CD1c-positive myeloid dendritic cell (primary cell): ENCODE measurements around the gene FTO.

Source experiments
- DNase-seq: peaks from one replicate; pipeline ENCODE4 v3.0.0-alpha.2; 2016; ENCODE audit errors: extremely low spot score

The FTO gene

GRCh38 chr16:54053891-54054820 lies 350.2 kb downstream of the FTO start:
- DNase-seq, result no peak

GRCh38 chr16:54055191-54055590 lies 351.2 kb downstream of the FTO start:
- DNase-seq, result no peak

GRCh38 chr16:54055864-54056263 lies 351.9 kb downstream of the FTO start:
- DNase-seq, result no peak

- DNase-seq, result no peak
Observed at GRCh38 chr16:54056921-54057320, 353.0 kb downstream of the FTO start.

GRCh38 chr16:54059319-54059718 lies 355.4 kb downstream of the FTO start:
- no peak for DNase-seq

- DNase-seq, result no peak
Observed at GRCh38 chr16:54060599-54061421, 356.9 kb downstream of the FTO start.

GRCh38 chr16:54061454-54061853 lies 357.5 kb downstream of the FTO start:
- no peak for DNase-seq

GRCh38 chr16:54062361-54063278 lies 358.7 kb downstream of the FTO start:
- no peak for DNase-seq

GRCh38 chr16:54063279-54063773 lies 359.4 kb downstream of the FTO start:
- DNase-seq, result no peak

- DNase-seq, result no peak
Observed at GRCh38 chr16:54066451-54067105, 362.6 kb downstream of the FTO start.

GRCh38 chr16:54067322-54068065 lies 363.5 kb downstream of the FTO start:
- no peak for DNase-seq

GRCh38 chr16:54068212-54068611 lies 364.3 kb downstream of the FTO start:
- DNase-seq, result no peak

GRCh38 chr16:54069601-54070239 lies 365.8 kb downstream of the FTO start:
- DNase-seq, result no peak

- no peak for DNase-seq
Observed at GRCh38 chr16:54070789-54071343, 366.9 kb downstream of the FTO start.

- no peak for DNase-seq
Observed at GRCh38 chr16:54071514-54071913, 367.6 kb downstream of the FTO start.

- no peak for DNase-seq
Observed at GRCh38 chr16:54072237-54072636, 368.3 kb downstream of the FTO start.

GRCh38 chr16:54073356-54073755 lies 369.4 kb downstream of the FTO start:
- no peak for DNase-seq

- no peak for DNase-seq
Observed at GRCh38 chr16:54075446-54075845, 371.5 kb downstream of the FTO start.

GRCh38 chr16:54076006-54076504 lies 372.1 kb downstream of the FTO start:
- DNase-seq, result no peak
